Activated naive CD8-positive, alpha-beta T cell treated with anti-CD3 and anti-CD28 coated beads for 36 hours (primary cell): ENCODE data around the gene ALK. TPM values are rescaled to one million over a fixed set of nuclear protein-coding genes. Genes with fewer than 3 reads are reported as not detected.

ENCODE experiments used
- DNase-seq: peaks from one replicate; pipeline ENCODE4 v3.0.0; 2021
- H3K27ac Mint-ChIP-seq: one replicate; pipeline ENCODE4 v1.8.0; 2022; ENCODE audit warnings: mild to moderate bottlenecking, moderate library complexity, mixed read lengths
- H3K27me3 Mint-ChIP-seq: one replicate; pipeline ENCODE4 v1.8.0; 2022; ENCODE audit warnings: mild to moderate bottlenecking, mixed read lengths
- H3K36me3 Mint-ChIP-seq: one replicate; pipeline ENCODE4 v1.8.0; 2021; ENCODE audit warnings: mild to moderate bottlenecking, mixed read lengths
- H3K4me1 Mint-ChIP-seq: one replicate; pipeline ENCODE4 v1.8.0; 2021; ENCODE audit warnings: mixed read lengths
- H3K4me3 Mint-ChIP-seq: one replicate; pipeline ENCODE4 v1.8.0; 2022; ENCODE audit warnings: mild to moderate bottlenecking, moderate library complexity, mixed read lengths
- H3K9me3 Mint-ChIP-seq: one replicate; pipeline ENCODE4 v1.8.0; 2022; ENCODE audit warnings: mixed read lengths
- total RNA-seq, 2 experiments: library from RNA; stranded (reverse); gene quantifications; one replicate each; pipeline ENCODE4 v1.2.3, GENCODE V29; 2021

The ALK gene
- total RNA-seq, 2 experiments from 2014 or later, result not detected

- Mint-ChIP-seq H3K4me1 (peaks cover 3% of the 10 kb centered on the region), H3K4me3 (peak overlapping the region; percentile 23), H3K36me3 (peaks cover 10% of the 10 kb centered on the region), H3K9me3 (no peaks in the 10 kb centered on the region), H3K27me3 (no peaks in the 10 kb centered on the region), H3K27ac (no peak overlapping the region)
- no peak for DNase-seq
Observed at GRCh38 chr2:29155578-29155977, 765.8 kb downstream of the ALK start.

GRCh38 chr2:29154610-29155009, 766.8 kb downstream of the ALK start:
- Mint-ChIP-seq H3K36me3 (peaks cover 10% of the 10 kb centered on the region), H3K4me1 (peaks cover 3% of the 10 kb centered on the region), H3K4me3 (no peak overlapping the region), H3K9me3 (no peaks in the 10 kb centered on the region), H3K27ac (no peak overlapping the region), H3K27me3 (no peaks in the 10 kb centered on the region)
- DNase-seq, result no peak

GRCh38 chr2:29147963-29148362, 773.4 kb downstream of the ALK start:
- no peaks in the 10 kb centered on the region for H3K27me3 Mint-ChIP-seq
- no peak overlapping the region for H3K27ac Mint-ChIP-seq
- no peak for DNase-seq
- no peaks in the 10 kb centered on the region for H3K9me3 Mint-ChIP-seq
- no peaks in the 10 kb centered on the region for H3K4me1 Mint-ChIP-seq
- H3K4me3 Mint-ChIP-seq, result no peak overlapping the region
- peaks cover 20% of the 10 kb centered on the region for H3K36me3 Mint-ChIP-seq

GRCh38 chr2:29146197-29146596, 775.2 kb downstream of the ALK start:
- peaks cover 20% of the 10 kb centered on the region for H3K36me3 Mint-ChIP-seq
- no peaks in the 10 kb centered on the region for H3K9me3 Mint-ChIP-seq
- no peak overlapping the region for H3K27ac Mint-ChIP-seq
- no peaks in the 10 kb centered on the region for H3K27me3 Mint-ChIP-seq
- peaks cover 3% of the 10 kb centered on the region for H3K4me1 Mint-ChIP-seq
- H3K4me3 Mint-ChIP-seq, result no peak overlapping the region
- DNase-seq, result no peak

GRCh38 chr2:29143657-29144056, 777.7 kb downstream of the ALK start:
- Mint-ChIP-seq H3K9me3 (peaks cover 6% of the 10 kb centered on the region), H3K36me3 (peaks cover 41% of the 10 kb centered on the region), H3K4me3 (no peak overlapping the region), H3K27me3 (no peaks in the 10 kb centered on the region), H3K4me1 (peaks cover 19% of the 10 kb centered on the region), H3K27ac (no peak overlapping the region)
- no peak for DNase-seq

Other genes with a start within 250 kb of the ALK start
- 10 to 100 TPM; 25.4 to 27.6 TPM for gene YPEL5, start 225.4 kb upstream of the ALK start, total RNA-seq